K562 (cell line): ENCODE data around the gene LCA5L. TPM values are rescaled to one million over a fixed set of nuclear protein-coding genes. Genes with fewer than 3 reads are reported as not detected.
A peak's percentile ranks its signal among the peaks of the same experiment; 100 is the strongest.

Experiments used
- CBX1 ChIP-seq: sonication (generic); IDR thresholded peaks from 2 replicates; pipeline ENCODE4 v1.6.1; 2016; ENCODE audit warnings: antibody characterized with exemption, low read depth, mild to moderate bottlenecking
- CEBPB ChIP-seq: fragments of 450-650 bp; IDR thresholded peaks from 2 replicates; pipeline ENCODE4 v1.6.1; 2016; ENCODE audit warnings: missing genetic modification characterization, missing compliant biosample characterization
- DACH1 ChIP-seq: fragments of 450-650 bp; IDR thresholded peaks from 2 replicates; pipeline ENCODE4 v1.6.1; 2018; ENCODE audit not compliant: partially characterized antibody
- EZH2 ChIP-seq: IDR thresholded peaks from 2 replicates; pipeline ENCODE4 v1.6.1; 2012; ENCODE audit warnings: low read depth, mild to moderate bottlenecking, inconsistent platforms, low read length, borderline replicate concordance
- GTF2F1 ChIP-seq: IDR thresholded peaks from 2 replicates; pipeline ENCODE4 v1.6.1; 2011; ENCODE audit warnings: low read depth, low read length, improper control_type of control experiment
- HDAC1 ChIP-seq, 2 experiments: fragments of 450-650 bp; IDR thresholded peaks; 2 replicates each; pipeline ENCODE4 v1.6.1; 2016 to 2017; ENCODE audit warnings: inconsistent platforms in 1 of 2, mild to moderate bottlenecking in 1 of 2, moderate library complexity in 1 of 2
- KAT2B ChIP-seq: IDR thresholded peaks from one replicate; pipeline ENCODE4 v1.6.1; 2012; ENCODE audit warnings: low read depth, mild to moderate bottlenecking, control low read depth, inconsistent platforms, low read length, moderate library complexity
- NFRKB ChIP-seq: fragments of 450-650 bp; IDR thresholded peaks from 2 replicates; pipeline ENCODE4 v1.6.1; 2016; ENCODE audit warnings: low read depth
- NFYB ChIP-seq: IDR thresholded peaks from 2 replicates; pipeline ENCODE4 v1.6.1; 2011; ENCODE audit warnings: mild to moderate bottlenecking, moderate library complexity; ENCODE audit not compliant: insufficient read length; ENCODE audit errors: extremely low read depth
- OTX1 ChIP-seq: fragments of 450-650 bp; formaldehyde crosslinking; IDR thresholded peaks from 2 replicates; pipeline ENCODE4 v1.4.0; 2022; ENCODE audit warnings: mild to moderate bottlenecking
- PYGO2 ChIP-seq: fragments of 450-650 bp; IDR thresholded peaks from 2 replicates; pipeline ENCODE4 v1.6.1; 2016; ENCODE audit warnings: mild to moderate bottlenecking, missing genetic modification characterization, moderate library complexity, missing compliant biosample characterization
- SRF ChIP-seq, 2 experiments: fragments of 250-450, 450-650 bp in 1 of 2; sonication (Bioruptor Pico) in 1 of 2; sonication (generic) in 1 of 2; formaldehyde crosslinking; IDR thresholded peaks; 2 replicates each; pipeline versions ENCODE4 v1.5.0 to v1.5.1; 2020 to 2022; ENCODE audit warnings: mild to moderate bottlenecking in 1 of 2, missing genetic modification reagents in 1 of 2
- STAT5B ChIP-seq: fragments of 250-450 bp; sonication (Bioruptor Pico); IDR thresholded peaks from 2 replicates; pipeline ENCODE4 v1.8.0; 2021; ENCODE audit warnings: mild to moderate bottlenecking, inconsistent platforms
- TEAD1 ChIP-seq, 2 experiments: fragments of 450-650 bp in 1 of 2; sonication (generic) in 1 of 2; formaldehyde crosslinking; IDR thresholded peaks; 2 replicates each; pipeline versions ENCODE4 v1.4.0 to v1.8.0; 2020 to 2022; ENCODE audit warnings: mild to moderate bottlenecking in 2 of 2, missing genetic modification reagents in 1 of 2
- THRAP3 ChIP-seq: fragments of 450-650 bp; IDR thresholded peaks from 2 replicates; pipeline ENCODE4 v1.6.1; 2016; ENCODE audit warnings: mild to moderate bottlenecking, inconsistent platforms, borderline replicate concordance
- U2AF1 ChIP-seq: fragments of 200-400 bp; formaldehyde crosslinking; optimal IDR thresholded peaks from 2 replicates; pipeline ENCODE3; 2017; ENCODE audit warnings: mild to moderate bottlenecking, low read depth, low read length, moderate library complexity
- ZC3H11A ChIP-seq: IDR thresholded peaks from 2 replicates; pipeline ENCODE4 v1.6.1; 2012; ENCODE audit warnings: low read depth, low read length, improper control_type of control experiment
- ZNF165 ChIP-seq: fragments of 250-450 bp; sonication (Bioruptor Pico); IDR thresholded peaks from 2 replicates; pipeline ENCODE4 v1.4.0; 2020; ENCODE audit warnings: borderline replicate concordance
- ZNF184 ChIP-seq: sonication (generic); formaldehyde crosslinking; IDR thresholded peaks from 2 replicates; pipeline ENCODE4 v1.5.0; 2020; ENCODE audit warnings: missing genetic modification reagents
- ZNF561 ChIP-seq: fragments of 450-650 bp; formaldehyde crosslinking; conservative IDR thresholded peaks from 2 replicates; pipeline ENCODE4 v1.4.0; 2020; ENCODE audit warnings: mild to moderate bottlenecking, moderate library complexity
- polyA plus RNA-seq, 8 experiments: library from polyadenylated mRNA; depleted of rRNA in 4 of 8; stranded (reverse) in 5 of 8; unstranded in 3 of 8; fragments of >200 nt; fragmentation: Nextera tagmentation in 2 of 8; fragmentation: Illumina TruSeq in 1 of 8; extraction: Ambion mirVana in 2 of 8; extraction: Trizol in 1 of 8; gene quantifications; 2 replicates each; pipeline versions ENCODE4 v1.2.1 to v1.2.3, GENCODE V29; 2011 to 2014; ENCODE audit warnings: inconsistent platforms in 1 of 8, missing spikeins in 1 of 8
- total RNA-seq, 7 experiments: library from RNA; depleted of rRNA in 6 of 7; stranded (reverse); fragments of >200 nt in 6 of 7; fragmentation: Illumina TruSeq in 2 of 7; extraction: Trizol in 2 of 7; gene quantifications; 2 replicates each; pipeline versions ENCODE4 v1.2.1 to v1.2.3, GENCODE V29; 2011 to 2021; ENCODE audit warnings: low replicate concordance in 1 of 7
- TF ChIP-seq, protein P1 (sequence below): sonication (generic); formaldehyde crosslinking; IDR thresholded peaks from 2 replicates; pipeline ENCODE4 v1.8.0; 2023; ENCODE audit warnings: mild to moderate bottlenecking, missing genetic modification reagents
- TF ChIP-seq, protein P2 (sequence below): fragments of 250-450 bp; sonication (Bioruptor Pico); IDR thresholded peaks from 2 replicates; pipeline ENCODE4 v1.8.0; 2022; ENCODE audit warnings: inconsistent platforms, mild to moderate bottlenecking, moderate library complexity, borderline replicate concordance
- TF ChIP-seq, protein P3 (sequence below): sonication (generic); formaldehyde crosslinking; IDR thresholded peaks from 2 replicates; pipeline ENCODE4 v1.9.0; 2022; ENCODE audit warnings: mild to moderate bottlenecking, missing genetic modification reagents

LCA5L gene
- total and polyA plus RNA-seq, 9 of the 15 experiments (the other 6 are each of a cell fraction or from before 2014, with no cell fraction given), result 1.8 to 4.9 (median 3.8) TPM

DNA sequence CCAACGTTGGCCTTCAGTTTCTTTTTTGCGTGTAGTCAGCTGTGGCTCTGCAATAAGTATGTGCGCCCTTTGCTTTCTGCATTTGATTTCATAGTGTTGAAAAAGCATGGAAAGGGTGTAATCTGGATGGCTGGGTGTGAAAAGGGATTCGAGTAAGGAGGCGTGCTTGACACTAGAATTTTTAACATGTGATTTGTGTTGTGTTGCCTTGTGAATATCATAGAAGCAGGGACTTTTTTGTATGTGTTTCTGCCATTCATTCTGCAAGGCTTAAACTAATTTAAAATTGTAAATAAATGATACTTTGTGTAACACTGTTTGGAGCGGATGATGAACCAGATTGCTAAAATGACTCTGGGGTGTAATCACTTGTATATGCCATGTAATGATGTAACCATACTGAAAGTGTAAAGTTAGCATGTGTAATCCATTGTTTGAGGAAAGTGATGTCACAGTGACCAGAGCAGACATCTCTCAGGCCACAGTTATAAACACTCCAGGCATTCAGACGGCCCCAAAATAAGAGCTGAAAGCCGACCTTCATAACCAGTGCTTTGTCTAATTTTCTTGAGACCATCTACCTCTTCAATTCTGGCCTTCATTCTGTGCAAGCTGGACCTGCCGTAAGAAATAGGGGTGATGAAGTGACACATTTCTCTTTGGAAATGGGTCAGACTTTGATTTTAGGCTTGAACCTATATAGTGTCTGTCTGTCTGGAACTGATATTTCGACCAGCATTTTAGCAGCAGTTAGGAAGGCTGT is 6.8 kb upstream of the LCA5L start (continued):
- TF ChIP-seq, protein P1, sequence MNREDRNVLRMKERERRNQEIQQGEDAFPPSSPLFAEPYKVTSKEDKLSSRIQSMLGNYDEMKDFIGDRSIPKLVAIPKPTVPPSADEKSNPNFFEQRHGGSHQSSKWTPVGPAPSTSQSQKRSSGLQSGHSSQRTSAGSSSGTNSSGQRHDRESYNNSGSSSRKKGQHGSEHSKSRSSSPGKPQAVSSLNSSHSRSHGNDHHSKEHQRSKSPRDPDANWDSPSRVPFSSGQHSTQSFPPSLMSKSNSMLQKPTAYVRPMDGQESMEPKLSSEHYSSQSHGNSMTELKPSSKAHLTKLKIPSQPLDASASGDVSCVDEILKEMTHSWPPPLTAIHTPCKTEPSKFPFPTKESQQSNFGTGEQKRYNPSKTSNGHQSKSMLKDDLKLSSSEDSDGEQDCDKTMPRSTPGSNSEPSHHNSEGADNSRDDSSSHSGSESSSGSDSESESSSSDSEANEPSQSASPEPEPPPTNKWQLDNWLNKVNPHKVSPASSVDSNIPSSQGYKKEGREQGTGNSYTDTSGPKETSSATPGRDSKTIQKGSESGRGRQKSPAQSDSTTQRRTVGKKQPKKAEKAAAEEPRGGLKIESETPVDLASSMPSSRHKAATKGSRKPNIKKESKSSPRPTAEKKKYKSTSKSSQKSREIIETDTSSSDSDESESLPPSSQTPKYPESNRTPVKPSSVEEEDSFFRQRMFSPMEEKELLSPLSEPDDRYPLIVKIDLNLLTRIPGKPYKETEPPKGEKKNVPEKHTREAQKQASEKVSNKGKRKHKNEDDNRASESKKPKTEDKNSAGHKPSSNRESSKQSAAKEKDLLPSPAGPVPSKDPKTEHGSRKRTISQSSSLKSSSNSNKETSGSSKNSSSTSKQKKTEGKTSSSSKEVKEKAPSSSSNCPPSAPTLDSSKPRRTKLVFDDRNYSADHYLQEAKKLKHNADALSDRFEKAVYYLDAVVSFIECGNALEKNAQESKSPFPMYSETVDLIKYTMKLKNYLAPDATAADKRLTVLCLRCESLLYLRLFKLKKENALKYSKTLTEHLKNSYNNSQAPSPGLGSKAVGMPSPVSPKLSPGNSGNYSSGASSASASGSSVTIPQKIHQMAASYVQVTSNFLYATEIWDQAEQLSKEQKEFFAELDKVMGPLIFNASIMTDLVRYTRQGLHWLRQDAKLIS, result 0 out of 2 replicates have a peak, but pooled peaks have one; percentile 18
- TF ChIP-seq OTX1 (CRISPR knock-in tag), result no peak
- no peak for TF ChIP-seq KAT2B
- TF ChIP-seq U2AF1, result no peak
- TF ChIP-seq NFYB, result no peak
- TF ChIP-seq ZNF165 (CRISPR knock-in tag), result no peak
- no peak for TF ChIP-seq HDAC1 (IDR thresholded peaks at IDR 0.05)
- TF ChIP-seq PYGO2 (tag), result no peak
- TF ChIP-seq STAT5B (CRISPR knock-in tag), result no peak
- no peak for TF ChIP-seq ZNF184
- TF ChIP-seq CBX1, result no peak
- no peak for TF ChIP-seq EZH2
- peak; percentile 80 for TF ChIP-seq CEBPB (tag)
- TF ChIP-seq SRF (CRISPR knock-in tag; IDR thresholded peaks at IDR 0.05), result no peak
- TF ChIP-seq GTF2F1, result no peak
- no peak for TF ChIP-seq DACH1
- no peak for TF ChIP-seq ZC3H11A
- peak; percentile 10 to 29; a peak in 1 of 4 replicates for TF ChIP-seq TEAD1 (CRISPR knock-in tag; IDR thresholded peaks at IDR 0.05)
- TF ChIP-seq, protein P2, sequence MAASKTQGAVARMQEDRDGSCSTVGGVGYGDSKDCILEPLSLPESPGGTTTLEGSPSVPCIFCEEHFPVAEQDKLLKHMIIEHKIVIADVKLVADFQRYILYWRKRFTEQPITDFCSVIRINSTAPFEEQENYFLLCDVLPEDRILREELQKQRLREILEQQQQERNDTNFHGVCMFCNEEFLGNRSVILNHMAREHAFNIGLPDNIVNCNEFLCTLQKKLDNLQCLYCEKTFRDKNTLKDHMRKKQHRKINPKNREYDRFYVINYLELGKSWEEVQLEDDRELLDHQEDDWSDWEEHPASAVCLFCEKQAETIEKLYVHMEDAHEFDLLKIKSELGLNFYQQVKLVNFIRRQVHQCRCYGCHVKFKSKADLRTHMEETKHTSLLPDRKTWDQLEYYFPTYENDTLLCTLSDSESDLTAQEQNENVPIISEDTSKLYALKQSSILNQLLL (CRISPR knock-in tag), result no peak
- no peak for TF ChIP-seq THRAP3
- no peak for TF ChIP-seq ZNF561 (CRISPR knock-in tag)
- TF ChIP-seq NFRKB, result peak; percentile 97
- TF ChIP-seq, protein P3, sequence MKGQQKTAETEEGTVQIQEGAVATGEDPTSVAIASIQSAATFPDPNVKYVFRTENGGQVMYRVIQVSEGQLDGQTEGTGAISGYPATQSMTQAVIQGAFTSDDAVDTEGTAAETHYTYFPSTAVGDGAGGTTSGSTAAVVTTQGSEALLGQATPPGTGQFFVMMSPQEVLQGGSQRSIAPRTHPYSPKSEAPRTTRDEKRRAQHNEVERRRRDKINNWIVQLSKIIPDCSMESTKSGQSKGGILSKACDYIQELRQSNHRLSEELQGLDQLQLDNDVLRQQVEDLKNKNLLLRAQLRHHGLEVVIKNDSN, result no peak
